ENCODE data around the gene ACAD9. TPM values are rescaled to one million over a fixed set of nuclear protein-coding genes. Genes with fewer than 3 reads are reported as not detected.

Gene ACAD9
- total and polyA plus RNA-seq, 9 of the 15 experiments (the other 6 are each of a cell fraction or from before 2014, with no cell fraction given), result 10.2 to 32.6 (median 22.8) TPM

GRCh38 chr3:128875556-128876120 lies 3.8 kb upstream of the ACAD9 start:
- 48% methylated on average over 9 of the region's 12 CpGs for WGBS (ENCODE audit: insufficient coverage, low coverage, missing lambda C conversion rate)
- Histone ChIP-seq H2AFZ (ENCODE audit: low read depth, low read length) (0 out of 2 replicates have a peak overlapping the region, but pooled peaks have one; percentile 19), H3K4me3 (no peak overlapping the region), H3K36me3 (ENCODE audit: control insufficient read depth, insufficient read depth, low read length) (peaks cover 4% of the 10 kb centered on the region; the same call in 1 of the 3 replicates), H3K9me1 (ENCODE audit: control insufficient read depth, insufficient read depth, low read length) (no peaks in the 10 kb centered on the region), H3K27me3 (ENCODE audit: control insufficient read depth in 2 of 2, insufficient read depth in 2 of 2, low read length in 2 of 2) (no peaks in the 10 kb centered on the region), H3K9me3 (replicated peaks; ENCODE audit: control insufficient read depth, insufficient read depth, low read depth, low read length) (no peaks in the 10 kb centered on the region), H3K4me1 (replicated peaks in 1 of 2; ENCODE audit: control insufficient read depth in 2 of 2, insufficient read depth in 2 of 2, low read length in 2 of 2) (peaks cover 10 to 12% of the 10 kb centered on the region in 2 experiments; a peak in 4 of 5 replicates), H3K79me2 (ENCODE audit: control insufficient read depth, insufficient read depth, low read length) (peaks cover 30% of the 10 kb centered on the region), H3K4me2 (ENCODE audit: insufficient read depth, low read length) (no peak overlapping the region), H3K27ac (ENCODE audit: extremely low read depth, low read depth, low read length) (no peak overlapping the region), H3K9ac (ENCODE audit: insufficient read depth in 1 of 2, low read depth in 2 of 2, low read length in 2 of 2) (no peak overlapping the region), H4K20me1 (replicated peaks; ENCODE audit: control insufficient read depth, insufficient read depth, low read length) (no peaks in the 10 kb centered on the region)
- ATAC-seq, result peak; percentile 75
- no TSS peak for BruUV-seq (replicated peaks)
- ChIA-PET POLR2A (interaction anchor here (0.6 kb wide), 1 partner anchor 300 kb away, joined by 4 read pairs; no protein-coding TSS in a partner anchor), CTCF (ENCODE audit: low intra/inter-chr PET ratio) (interaction anchor here (0.6 kb wide), 1 partner anchor 403 kb away, joined by 3 read pairs; the partner anchor contains the start of gene HMCES)
- in situ Hi-C loops (cut with MboI), result no loop called here
- peak; percentile 29 to 66 (median 51) for DNase-seq (ENCODE audit: extremely low read depth in 1 of 4, low spot score in 3 of 4)
- FAIRE-seq, result peak; percentile 85
- intact Hi-C loops (cut with micrococcal nuclease), result loop anchor here (5.0 kb wide), 1 partner anchor 142 kb away; no protein-coding TSS in a partner anchor
- no peak for TF ChIP-seq MXD1 (CRISPR knock-in tag; IDR thresholded peaks at IDR 0.05; ENCODE audit: borderline replicate concordance, poor library complexity, severe bottlenecking)
- no peak for TF ChIP-seq CBFA2T2 (conservative IDR thresholded peaks at IDR 0.05)
- TF ChIP-seq MAZ (CRISPR knock-in tag; conservative IDR thresholded peaks at IDR 0.05 in 1 of 2, IDR thresholded peaks at IDR 0.05 in 1 of 2), result 0 out of 4 replicates have a peak, but pooled peaks of 1 of the 2 experiments have one; percentile 28
- TF ChIP-seq RAD21 (CRISPR knock-in tag; conservative IDR thresholded peaks at IDR 0.05 in 1 of 2, IDR thresholded peaks at IDR 0.05 in 1 of 2), result peak; percentile 43 to 65
- TF ChIP-seq RCOR1 (IDR thresholded peaks at IDR 0.05; ENCODE audit: borderline replicate concordance in 1 of 2, low read depth in 2 of 2, low read length in 2 of 2), result peak in 1 of 2 experiments; percentile 47; a peak in 1 of 4 replicates
- TF ChIP-seq REST (IDR thresholded peaks at IDR 0.05; ENCODE audit: borderline replicate concordance), result peak; percentile 14; the same call in 1 of the 2 replicates
- TF ChIP-seq REST (CRISPR knock-in tag; IDR thresholded peaks at IDR 0.05; ENCODE audit: low read depth), result no peak
- TF ChIP-seq SPI1 (IDR thresholded peaks at IDR 0.05; ENCODE audit: borderline replicate concordance, low read depth, low read length), result 0 out of 2 replicates have a peak, but pooled peaks have one; percentile 24
- no peak for TF ChIP-seq GTF2F1 (IDR thresholded peaks at IDR 0.05; ENCODE audit: low read depth, low read length)
- TF ChIP-seq BRCA1 (IDR thresholded peaks at IDR 0.05), result no peak
- TF ChIP-seq BRCA1 (CRISPR knock-in tag; IDR thresholded peaks at IDR 0.05), result no peak
